ENCODE results near the gene EREG.
"Not testable (repeated sequence)": the region's sequence is repeated elsewhere in the genome, so short reads cannot be mapped to it uniquely, and the experiment has no call there.

Gene EREG, protein sequence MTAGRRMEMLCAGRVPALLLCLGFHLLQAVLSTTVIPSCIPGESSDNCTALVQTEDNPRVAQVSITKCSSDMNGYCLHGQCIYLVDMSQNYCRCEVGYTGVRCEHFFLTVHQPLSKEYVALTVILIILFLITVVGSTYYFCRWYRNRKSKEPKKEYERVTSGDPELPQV

DNA sequence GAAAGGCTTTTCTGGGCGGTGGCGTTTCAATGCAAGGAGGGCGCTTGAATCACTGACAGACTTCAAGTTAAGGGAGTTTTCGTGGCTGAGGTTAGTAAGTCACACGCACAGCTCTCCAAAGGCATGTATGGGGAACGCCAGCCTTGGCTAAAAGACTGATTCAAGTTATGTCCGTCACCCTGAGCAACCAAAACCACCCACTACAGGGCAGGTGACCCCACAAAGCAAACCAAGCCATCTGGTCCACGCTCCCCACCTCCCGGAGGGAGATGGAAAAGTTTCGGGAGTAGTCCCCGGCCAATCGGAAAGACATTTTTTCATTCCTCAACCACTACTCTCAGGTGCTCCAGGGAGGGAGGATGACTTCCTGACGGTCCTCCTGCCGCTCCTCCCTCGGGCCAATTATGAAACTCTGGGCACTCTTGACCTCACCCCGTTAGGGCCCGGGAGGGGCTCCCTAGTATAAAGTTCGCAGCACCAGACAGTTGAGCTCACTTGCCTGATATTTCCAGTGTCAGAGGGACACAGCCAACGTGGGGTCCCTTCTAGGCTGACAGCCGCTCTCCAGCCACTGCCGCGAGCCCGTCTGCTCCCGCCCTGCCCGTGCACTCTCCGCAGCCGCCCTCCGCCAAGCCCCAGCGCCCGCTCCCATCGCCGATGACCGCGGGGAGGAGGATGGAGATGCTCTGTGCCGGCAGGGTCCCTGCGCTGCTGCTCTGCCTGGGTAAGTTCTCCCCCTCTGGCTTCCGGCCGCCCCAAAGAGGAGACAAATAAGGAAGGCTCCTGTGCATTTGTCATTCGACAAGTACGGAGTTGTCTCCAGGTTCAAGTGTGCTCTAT lies at the start of gene EREG:
TSS of gene EREG (plus strand) at position 494 of the 840 bp plus-strand sequence. CDS start at position 658, 164 bp downstream.
- peak; percentile 36 for DNase-seq

DNA sequence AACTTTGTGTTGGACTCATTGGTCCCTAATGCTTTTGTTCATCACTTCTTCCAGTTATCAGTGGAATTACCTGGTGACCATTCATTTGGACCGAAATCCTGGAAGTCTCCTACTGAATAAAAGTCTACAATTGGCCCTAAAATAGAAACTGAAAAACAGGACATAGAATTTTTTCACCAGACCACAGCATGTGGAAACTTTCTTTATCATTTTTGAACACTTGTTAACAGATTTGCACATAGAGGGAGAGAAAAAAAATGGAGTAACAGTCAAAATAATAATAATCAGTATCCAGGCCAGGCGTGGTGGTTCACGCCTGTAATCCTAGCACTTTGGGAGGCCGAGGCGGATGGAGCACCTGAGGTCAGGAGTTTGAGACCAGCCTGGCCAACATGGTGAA lies 49.6 kb upstream of the EREG start:
- no peak for DNase-seq

DNA sequence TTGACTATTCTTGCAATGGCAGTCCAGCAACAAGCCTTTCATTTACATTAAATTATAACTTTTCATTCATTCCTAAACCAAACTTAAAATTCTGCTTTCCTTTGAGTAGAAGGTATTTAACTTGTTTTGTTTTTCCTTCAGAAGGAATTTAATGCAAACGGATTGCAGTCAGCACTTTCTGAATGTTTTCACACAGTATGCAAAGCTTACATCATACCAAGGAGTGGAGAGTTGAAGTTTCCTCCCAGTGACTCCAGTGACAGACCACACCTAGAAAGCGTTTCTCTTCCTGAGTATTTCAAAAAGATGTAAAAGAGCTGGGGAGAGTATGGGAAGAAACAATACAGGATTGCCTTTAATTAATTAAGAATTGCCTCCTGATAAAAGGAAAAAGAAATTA lies 48.5 kb upstream of the EREG start:
- peak; percentile 16 for DNase-seq

DNA sequence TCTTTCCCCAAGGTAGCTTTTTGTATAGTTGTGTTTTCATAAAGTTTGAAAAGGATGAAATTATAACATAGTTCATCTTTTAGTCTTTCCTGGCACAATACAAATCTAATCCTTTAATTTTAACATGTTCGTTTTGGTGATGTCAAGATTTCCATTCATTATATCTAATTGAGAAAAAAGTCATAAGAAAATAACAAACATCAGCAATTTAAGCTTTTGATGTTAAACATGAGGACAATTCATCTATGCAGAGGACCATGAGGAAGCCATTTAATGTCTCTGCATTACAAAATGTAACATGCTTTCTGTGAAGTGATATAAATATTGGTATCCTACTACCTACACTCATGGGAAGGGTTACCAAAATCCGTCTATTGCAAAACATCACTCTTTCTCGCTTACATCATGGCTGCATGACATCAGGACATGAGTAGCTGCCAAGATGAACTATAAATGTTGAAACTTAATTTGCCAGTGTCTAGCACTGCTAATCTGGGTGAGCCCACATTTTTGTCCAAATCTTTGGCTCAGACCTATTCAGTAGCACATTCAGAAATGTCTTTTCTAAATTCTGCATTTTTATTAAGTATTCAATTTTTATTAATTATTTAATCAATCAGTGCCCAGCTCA lies 47.2 kb upstream of the EREG start:
- peak; percentile 13 for DNase-seq

DNA sequence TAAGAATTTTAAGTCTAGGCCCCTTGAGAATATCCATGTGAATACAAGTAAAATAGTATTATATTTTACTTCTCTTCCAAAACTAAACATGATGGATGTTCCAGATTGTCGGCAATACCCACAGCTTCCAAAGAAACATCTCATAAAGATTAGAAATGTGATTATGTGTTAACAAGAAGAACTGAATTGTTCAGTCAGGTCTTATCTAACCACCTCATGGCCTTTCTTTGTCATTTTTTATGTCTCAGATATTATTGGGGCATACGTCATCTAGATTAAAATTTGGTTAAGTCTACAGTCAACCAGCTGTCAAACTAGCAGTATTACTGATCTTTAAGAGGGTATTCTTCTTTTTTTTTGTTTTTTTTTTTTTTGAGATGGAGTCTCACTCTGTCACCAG lies 46.7 kb upstream of the EREG start:
- DNase-seq, result no peak

DNA sequence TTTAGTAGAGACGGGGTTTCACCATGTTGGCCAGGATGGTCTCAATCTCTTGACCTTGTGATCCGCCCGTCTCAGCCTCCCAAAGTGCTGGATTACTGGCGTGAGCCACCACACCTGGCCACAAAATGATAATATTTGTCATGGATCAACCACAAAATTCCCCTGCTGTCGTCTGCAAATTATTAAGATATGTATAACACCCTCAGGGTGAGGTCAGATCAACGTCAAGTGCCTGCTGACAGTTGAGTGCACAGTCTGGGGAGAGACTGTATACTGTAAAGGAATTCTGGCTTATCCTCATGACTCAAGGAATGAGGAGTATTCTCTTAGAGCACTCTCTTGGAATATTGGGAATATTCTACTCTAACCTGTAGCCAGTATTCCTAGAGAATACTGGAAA lies 45.5 kb upstream of the EREG start:
- peak; percentile 57 for DNase-seq

DNA sequence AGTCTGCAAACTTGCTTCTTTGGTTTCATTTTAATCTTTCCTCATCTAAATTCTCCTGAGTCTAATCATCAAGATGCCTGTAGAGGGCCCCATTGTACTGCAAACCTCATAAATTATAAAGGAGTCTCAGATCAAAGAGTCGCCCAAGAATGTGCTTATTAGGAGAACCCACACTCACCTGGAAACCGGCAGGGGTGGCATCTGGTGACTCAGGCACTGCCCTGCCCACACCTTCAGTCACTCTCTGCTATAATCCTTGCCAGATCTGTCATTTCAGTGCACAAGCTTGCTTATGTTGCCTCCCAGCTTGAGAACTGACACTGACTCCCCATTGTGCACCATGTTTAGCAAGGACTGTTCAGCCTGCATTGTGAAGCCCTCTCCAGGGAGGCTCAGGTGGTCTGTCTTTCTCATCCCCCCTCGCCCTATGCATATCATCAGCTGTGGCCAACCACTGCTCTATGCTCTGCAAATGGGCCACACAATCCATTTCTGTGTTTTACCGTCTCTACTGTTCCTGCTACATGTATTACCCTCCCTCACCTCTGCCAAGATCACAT lies 44.3 kb upstream of the EREG start:
- DNase-seq, result peak; percentile 55

DNA sequence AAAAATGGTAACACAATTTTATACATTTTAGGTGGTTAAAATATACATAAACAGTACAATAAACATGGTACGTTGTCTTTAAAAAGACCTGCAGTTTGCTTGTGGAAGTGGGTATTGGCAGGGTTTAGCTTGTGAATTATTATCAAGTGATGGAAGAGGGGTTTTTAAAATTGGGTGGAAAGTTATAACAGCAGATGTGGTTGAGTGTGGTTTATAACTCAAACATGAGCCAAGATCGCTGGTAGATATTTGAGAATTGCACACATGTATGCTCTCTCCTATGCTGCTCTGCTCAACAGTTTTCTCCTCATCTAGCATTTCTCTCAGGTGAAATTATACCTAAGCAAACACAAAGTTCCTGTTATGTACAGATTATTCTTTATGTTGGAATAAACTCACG lies 42.6 kb upstream of the EREG start:
- no peak for DNase-seq

DNA sequence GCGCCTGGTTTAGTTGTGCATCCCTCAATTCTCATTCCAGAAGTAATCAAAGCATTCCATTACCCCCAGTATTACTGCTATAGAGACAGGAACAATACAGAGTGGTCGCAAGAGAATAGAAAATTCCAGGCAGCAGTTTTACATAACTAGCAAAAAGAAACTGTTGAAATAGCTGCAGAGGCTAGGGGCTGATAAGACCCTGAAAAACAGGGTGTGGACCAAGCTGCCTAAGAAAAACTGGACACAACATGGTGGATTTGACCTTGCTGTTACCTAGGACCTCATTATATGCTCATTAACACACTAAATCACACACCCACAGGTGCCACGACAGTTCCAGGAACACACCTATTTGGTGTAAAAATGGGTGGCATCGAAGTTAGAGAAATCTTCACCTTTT lies 41.3 kb upstream of the EREG start:
- DNase-seq, result no peak

DNA sequence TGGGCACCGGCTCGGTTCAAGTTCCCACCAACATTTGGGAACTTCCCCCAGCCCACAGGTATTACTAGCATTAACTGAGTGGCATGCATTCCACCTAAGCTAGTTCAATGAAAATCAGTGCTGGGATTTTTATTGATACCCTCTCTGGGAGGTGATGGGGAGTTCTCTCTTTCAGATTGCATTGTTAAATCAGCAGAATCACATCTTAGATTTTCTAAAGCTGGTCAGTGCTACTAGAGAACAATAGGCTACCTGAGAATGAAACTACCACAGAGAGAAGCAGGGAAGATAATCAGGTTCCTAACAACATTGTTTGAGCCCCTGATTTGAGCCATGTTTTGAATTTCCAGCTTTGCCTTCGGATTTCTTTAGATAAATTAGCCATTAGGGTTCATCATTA lies 40.7 kb upstream of the EREG start:
- no peak for DNase-seq

DNA sequence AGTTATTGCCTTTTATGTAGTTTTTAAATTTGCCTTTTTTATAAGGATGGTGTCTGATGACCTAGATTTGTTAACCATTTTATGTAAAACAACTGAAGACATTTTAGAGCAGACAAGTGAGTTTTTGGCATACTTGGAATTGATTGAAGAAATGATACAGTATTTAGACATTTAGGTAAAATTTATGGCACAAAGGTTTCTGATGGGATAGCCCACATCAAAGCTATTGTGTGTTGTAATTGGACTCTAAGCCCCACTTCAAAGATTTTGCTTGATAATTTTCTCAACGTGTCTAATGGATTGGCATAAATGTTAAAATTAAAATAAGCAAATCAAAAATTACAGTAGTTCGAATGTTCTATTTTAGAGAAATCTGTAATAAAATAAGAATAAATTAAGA lies 39.1 kb upstream of the EREG start:
- no peak for DNase-seq

DNA sequence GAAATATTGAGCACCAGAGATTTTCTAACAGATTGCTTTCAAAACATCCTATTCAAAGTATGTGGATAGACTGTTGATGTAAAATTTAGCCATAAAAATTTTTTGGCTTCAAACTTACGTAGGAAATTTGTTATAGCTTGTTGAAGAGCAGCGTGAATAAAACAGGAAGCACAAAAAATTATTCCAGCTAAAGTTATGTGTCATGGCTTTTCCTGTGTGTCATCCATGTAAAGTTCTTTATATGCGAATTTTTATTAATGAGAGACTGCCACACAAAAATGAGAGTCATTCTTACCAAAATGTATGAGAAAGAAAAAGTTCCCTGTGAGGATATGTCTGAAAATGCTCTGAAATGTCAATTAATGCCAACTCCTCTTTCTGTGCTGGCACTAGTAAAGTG lies 37.2 kb upstream of the EREG start:
- peak; percentile 66 for DNase-seq

DNA sequence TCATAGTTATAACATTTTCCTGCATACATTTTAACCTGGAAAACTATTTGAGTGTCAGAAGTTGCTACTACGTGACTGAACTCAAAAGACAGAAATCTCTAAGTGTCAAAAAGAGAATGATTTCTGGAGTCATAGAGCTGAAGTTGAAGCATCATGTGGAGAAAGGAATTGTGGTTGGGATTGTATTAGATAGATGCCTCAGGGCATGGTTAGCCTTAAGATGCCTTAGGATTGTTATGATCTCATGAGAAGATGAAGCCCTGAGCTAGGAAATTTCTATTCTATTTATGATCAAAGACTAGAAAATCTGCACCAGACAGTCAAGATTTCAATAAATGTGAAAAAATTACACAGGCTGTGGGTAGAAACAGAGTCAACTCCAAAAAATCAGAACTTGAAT lies 36.4 kb upstream of the EREG start:
- DNase-seq, result no peak

DNA sequence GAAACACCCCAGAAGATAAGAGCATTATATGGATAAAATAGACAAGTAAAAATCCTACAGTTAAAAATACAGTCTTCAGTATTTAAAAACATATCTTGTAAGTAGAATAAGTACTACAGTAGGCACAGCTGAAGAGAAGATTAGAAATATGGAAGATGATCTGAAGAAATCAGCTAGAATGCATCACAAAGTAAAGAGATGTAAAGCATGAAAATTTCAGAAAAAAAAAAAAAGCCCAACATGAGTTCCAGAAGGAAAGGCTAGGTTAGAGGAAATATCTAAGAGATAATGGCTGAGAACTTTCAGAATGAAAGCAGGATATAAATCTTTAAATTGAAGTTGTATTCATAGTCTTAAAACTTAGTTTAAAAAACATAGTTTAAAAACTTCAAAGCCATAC lies 35.6 kb upstream of the EREG start:
- no peak for DNase-seq

DNA sequence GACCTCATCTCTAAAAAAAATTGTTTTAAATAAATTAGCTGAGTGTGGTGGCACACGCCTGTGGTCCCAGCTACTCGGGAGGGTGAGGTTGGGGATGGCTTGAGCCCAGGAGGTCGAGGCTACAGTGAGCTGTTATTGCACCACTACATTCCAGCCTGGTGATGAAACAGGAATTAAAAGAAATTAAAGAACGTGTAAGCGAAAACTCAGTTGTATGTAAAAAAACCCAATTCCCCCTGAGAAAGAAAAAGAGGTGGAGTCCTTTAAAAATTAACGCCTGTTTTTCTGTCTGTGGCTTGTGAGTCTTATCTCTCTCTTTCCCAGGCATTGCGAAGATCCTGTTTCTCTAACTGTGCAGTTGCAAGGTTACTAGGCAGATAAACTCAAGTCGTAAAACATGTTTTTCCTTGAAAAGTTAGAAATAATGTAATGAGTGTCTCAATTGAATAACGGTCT lies 34.6 kb upstream of the EREG start:
- DNase-seq, result peak; percentile 3

DNA sequence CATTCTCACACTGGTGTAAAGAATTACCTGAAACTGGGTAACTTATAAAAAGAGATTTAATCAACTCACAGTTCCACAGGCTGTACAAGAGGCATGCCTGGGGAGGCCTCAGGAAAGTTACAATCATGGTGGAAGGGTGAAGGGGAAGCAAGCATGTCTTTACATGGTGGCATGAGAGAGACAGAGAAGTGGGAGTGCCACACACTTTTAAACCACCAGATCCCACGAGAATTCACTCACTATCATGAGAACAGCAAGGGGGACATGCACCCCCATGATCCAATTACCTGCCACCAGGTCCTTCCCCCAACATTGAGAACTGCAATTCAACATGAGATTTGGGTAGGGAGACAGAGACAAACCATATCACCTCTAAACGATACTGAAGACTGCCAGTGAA lies 33.7 kb upstream of the EREG start:
- DNase-seq, result no peak

DNA sequence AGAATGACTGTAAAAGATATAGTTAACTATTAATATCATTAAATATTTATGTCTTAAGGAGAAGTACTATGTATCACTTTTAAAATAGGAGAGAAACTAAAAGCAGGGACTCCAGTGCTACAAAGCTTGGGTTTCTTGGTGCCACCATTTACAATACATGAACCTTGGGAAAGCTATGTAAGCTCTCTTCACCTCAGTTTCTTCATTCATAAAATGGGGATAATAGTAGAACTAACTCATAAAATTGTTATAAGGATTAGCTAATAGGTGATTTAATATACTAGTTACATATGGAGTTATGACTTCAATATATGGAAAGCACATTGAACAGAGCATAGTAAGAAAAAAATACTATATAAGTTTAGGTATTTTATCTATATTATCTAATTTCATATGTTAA lies 33.0 kb upstream of the EREG start:
- no peak for DNase-seq

DNA sequence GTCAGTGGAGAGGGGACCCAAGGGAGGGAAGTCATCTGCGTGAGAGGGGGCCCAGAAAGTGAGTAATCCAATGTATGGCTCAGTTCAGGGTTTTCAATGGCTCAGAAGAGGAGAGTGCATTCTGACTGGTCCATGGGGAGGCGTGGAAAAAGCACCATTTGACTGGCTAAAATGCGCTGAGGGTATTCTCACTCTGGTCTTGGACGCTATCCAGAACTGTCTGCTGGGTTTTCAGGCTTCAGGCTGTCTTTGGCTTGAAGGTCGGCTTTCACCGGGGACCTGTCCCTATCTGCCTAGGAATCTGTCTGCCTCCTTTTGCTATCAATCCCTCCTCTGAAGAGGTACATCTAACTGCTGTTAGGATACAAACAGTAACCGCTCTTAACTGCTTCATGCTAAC lies 30.3 kb upstream of the EREG start:
- DNase-seq, result no peak

DNA sequence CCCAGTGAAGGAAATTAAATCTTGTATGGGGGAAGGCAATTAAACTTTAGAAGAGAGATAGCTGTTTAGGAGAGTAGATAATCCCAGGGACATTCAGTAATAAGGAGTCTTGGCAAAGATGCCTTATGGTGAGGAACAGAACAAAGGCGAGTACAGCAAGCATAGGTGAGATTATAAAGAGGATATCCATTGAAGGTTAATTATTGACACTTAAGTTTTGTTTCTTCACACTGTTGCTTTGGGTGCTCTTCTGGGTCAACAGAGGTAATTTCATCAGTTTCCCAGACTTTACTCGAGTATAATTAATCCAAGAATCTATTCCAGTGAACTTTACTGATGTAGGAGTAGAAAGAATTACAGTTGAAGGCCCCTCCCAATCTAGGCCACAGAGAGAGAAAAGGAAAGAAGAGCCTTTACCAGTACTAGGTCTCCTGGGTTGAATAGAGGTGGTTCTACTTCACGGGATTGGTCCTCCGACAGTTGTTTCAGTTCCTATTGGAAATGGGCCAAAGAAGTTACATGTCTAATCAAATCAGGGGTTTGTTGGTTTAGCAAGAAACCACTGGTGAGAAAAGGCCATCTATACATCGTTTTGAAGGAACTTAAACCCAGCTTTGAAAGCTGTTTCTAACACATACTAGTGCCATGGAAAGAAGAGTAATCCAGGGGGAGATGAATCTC lies 29.5 kb upstream of the EREG start:
- no peak for DNase-seq

DNA sequence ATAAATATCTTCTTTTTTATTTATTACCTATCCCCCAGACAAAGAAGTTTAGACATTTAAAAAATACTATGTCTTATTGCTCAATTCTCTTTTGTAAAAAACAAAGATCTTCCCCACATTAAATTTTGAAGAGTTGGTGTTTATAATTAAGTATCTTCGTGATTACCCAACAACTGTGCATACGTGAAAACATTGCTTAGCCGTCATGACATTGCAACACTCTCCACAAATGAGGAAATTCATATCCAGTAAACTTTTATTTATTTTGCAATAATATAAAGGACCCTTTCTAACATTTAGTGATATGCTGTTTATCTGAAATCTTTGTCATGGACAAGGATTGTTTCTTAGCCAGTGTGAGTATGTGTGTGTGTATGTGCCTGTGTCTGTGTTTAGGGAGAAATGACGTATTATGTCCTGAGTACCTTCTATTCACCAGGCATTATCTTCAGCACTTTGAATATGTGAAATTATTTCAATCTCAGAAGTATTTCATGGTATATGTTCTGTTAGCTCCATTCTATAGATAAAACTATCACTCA lies 26.1 kb upstream of the EREG start:
- no peak for DNase-seq

DNA sequence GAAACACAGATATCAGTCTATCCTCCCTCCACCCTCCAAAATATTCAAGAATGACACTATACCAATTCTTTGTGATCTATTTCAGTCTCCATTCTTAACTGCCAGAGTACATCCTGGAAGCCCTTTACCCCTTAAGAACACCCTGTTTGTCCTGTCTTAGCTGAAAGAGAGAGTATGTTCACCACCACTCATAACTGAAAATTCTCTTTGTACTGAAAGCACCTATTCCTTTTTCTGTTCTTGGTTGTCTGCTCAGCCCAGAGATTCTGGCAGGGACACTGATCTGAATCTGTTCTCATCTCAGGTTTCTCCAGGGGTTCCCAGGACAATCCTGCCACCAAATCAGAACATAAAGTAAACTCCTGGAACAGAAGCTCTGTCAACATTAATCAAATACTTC lies 25.4 kb upstream of the EREG start:
- no peak for DNase-seq

DNA sequence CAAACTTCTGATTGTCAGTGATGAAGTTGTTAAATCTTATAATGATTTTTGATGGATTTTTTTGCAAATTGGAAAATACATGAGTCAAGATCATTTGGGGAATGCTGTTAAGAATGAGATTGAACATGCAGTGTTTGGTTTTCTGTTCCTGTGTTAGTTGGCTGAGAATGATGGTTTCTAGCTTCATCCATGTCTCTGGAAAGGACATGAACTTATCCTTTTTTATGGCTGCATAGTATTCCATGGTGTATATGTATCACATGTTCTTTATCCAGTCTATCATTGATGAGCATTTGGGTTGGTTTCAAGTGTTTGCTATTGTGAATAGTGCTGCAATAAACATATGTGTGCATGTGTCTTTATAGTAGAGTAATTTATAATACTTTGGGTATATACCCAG lies 24.5 kb upstream of the EREG start:
- DNase-seq, result not testable (repeated sequence)

DNA sequence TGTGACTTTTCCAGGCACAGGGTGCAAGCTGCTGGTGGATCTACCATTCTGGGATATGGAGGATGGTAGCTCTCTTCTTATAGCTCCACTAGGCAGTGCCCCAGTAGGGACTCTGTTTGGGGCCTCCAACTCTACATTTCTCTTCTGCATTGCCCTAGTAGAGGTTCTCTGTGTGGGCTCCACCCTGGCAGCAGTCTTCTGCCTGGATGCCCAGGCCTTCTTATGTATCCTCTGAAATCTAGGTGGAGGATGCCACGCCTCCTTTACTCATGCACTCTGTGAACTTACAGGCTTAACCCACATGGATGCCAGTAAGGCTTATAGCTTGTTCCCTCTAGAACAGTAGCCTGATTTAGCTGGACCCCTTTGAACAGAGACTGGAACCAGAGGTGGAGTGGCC lies 20.9 kb upstream of the EREG start:
- no peak for DNase-seq

Measured in fibroblast of skin of right biceps (primary cell).